SK-N-MC (cell line): ENCODE results near the gene TFB2M.

Experiments used
- EZH2 ChIP-seq: fragments of 200-600 bp; sonication (generic); IDR thresholded peaks from one replicate; pipeline ENCODE4 v1.6.1; 2017; ENCODE audit warnings: antibody characterized with exemption
- FOXP2 ChIP-seq: optimal IDR thresholded peaks from 2 replicates; pipeline ENCODE3; 2011; ENCODE audit warnings: mild to moderate bottlenecking, moderate library complexity; ENCODE audit not compliant: insufficient read depth; ENCODE audit errors: extremely low read length, control extremely low read depth
- POLR2AphosphoS5 ChIP-seq: IDR thresholded peaks from 2 replicates; pipeline ENCODE4 v1.6.1; 2012; ENCODE audit warnings: mild to moderate bottlenecking, low read depth, low read length, borderline replicate concordance

DNA sequence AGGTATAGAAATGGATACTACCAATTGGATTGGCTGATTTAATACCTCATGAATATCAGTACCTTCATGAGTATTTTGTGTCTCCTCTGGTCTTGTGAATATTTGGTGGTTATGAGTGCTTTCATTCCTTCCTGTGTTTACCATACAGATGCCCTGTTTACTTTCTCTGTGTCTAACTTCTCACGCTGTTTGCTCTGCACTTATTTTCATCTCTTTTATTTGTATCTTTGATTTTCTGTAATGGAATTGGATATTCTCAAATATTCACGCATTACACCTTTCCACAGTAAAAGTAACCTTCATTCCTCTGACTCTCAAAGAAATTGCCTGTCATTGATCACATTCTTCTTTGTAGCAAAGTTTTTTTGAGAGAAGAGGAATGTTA lies 17.0 kb upstream of the TFB2M start:
- TF ChIP-seq POLR2AphosphoS5 (no peak), EZH2 (no peak), FOXP2 (no peak)
